IMR-90 (cell line): ENCODE results near the gene ZNF467. TPM values are rescaled to one million over a fixed set of nuclear protein-coding genes. Genes with fewer than 3 reads are reported as not detected.

Experiments used
- ATAC-seq: fragments of 200-7000 bp; cut with Tn5 transposase; 2 replicates; pipeline ENCODE4 v1.9.1; 2020; ENCODE audit warnings: low read depth, mild to moderate bottlenecking, moderate library complexity
- BruUV-seq: library from RNA; stranded (reverse); fragments of 400-500 nt; replicated peaks from 2 replicates; lab custom pipeline; 2021; lab: Mats Ljungman, UMichigan
- CTCF ChIA-PET: fragments of 300-600 bp; formaldehyde crosslinking; extraction: SDS; loops from one replicate; lab custom pipeline; 2021; ENCODE audit warnings: antibody characterized with exemption; lab: Yijun Ruan, JAX
- POLR2A ChIA-PET: fragments of 300-600 bp; sonication (Branson Sonifier 250); formaldehyde crosslinking; loops from one replicate; lab custom pipeline; 2022; ENCODE audit warnings: antibody characterized with exemption; ENCODE audit not compliant: unreplicated experiment; lab: Charles Lee
- DNase-seq: peaks from one replicate; pipeline ENCODE4 v3.0.0; 2013
- H2AFZ ChIP-seq: replicated peaks from 2 replicates; pipeline ENCODE3; 2013; ENCODE audit warnings: low read length, mild to moderate bottlenecking; ENCODE audit not compliant: poor library complexity
- H2AK5ac ChIP-seq: 2 replicates; pipeline ENCODE4 v1.6.1; 2013; ENCODE audit warnings: low read depth, low read length, inconsistent platforms
- H2AK9ac ChIP-seq: replicated peaks from 2 replicates; pipeline ENCODE3; 2013; ENCODE audit warnings: mild to moderate bottlenecking, low read depth, low read length, moderate library complexity; ENCODE audit not compliant: poor library complexity
- H2BK120ac ChIP-seq: 2 replicates; pipeline ENCODE4 v1.6.1; 2013; ENCODE audit warnings: low read depth, low read length, inconsistent platforms
- H2BK15ac ChIP-seq: 3 replicates; pipeline ENCODE4 v1.6.1; 2013; ENCODE audit warnings: low read depth, low read length, inconsistent platforms
- H2BK20ac ChIP-seq: 2 replicates; pipeline ENCODE4 v1.6.1; 2013; ENCODE audit warnings: low read depth, mild to moderate bottlenecking, inconsistent platforms, low read length, moderate library complexity
- H2BK5ac ChIP-seq: 2 replicates; pipeline ENCODE4 v1.6.1; 2013; ENCODE audit warnings: mild to moderate bottlenecking, low read depth, low read length, inconsistent platforms; ENCODE audit not compliant: poor library complexity, severe bottlenecking
- H3K14ac ChIP-seq: replicated peaks from 2 replicates; pipeline ENCODE4 v1.6.1; 2013; ENCODE audit warnings: low read depth, low read length, inconsistent platforms
- H3K18ac ChIP-seq: 2 replicates; pipeline ENCODE4 v1.6.1; 2013; ENCODE audit warnings: low read depth, low read length, control low read depth
- H3K23ac ChIP-seq: 2 replicates; pipeline ENCODE4 v1.6.1; 2013; ENCODE audit warnings: low read depth, low read length, inconsistent platforms
- H3K27ac ChIP-seq: 2 replicates; pipeline ENCODE4 v1.5.1; 2013; ENCODE audit warnings: mild to moderate bottlenecking, control low read depth, low read length; ENCODE audit not compliant: insufficient read depth
- H3K27me3 ChIP-seq: 2 replicates; pipeline ENCODE4 v1.6.1; 2013; ENCODE audit warnings: low read length; ENCODE audit not compliant: control insufficient read depth, insufficient read depth
- H3K36me3 ChIP-seq: 2 replicates; pipeline ENCODE4 v1.6.1; 2013; ENCODE audit warnings: low read length, mixed read lengths; ENCODE audit not compliant: control insufficient read depth, insufficient read depth
- H3K4ac ChIP-seq: 2 replicates; pipeline ENCODE4 v1.6.1; 2013; ENCODE audit warnings: low read depth, low read length, inconsistent platforms
- H3K4me1 ChIP-seq: 2 replicates; pipeline ENCODE4 v1.6.1; 2013; ENCODE audit warnings: low read length, mixed read lengths; ENCODE audit not compliant: control insufficient read depth, insufficient read depth
- H3K4me2 ChIP-seq: 2 replicates; pipeline ENCODE4 v1.6.1; 2013; ENCODE audit warnings: low read depth, mild to moderate bottlenecking, control low read depth, low read length, moderate library complexity
- H3K4me3 ChIP-seq: 2 replicates; pipeline ENCODE4 v1.5.1; 2013; ENCODE audit warnings: low read depth, mild to moderate bottlenecking, control low read depth, low read length, moderate library complexity; ENCODE audit not compliant: insufficient read depth
- H3K56ac ChIP-seq: 2 replicates; pipeline ENCODE4 v1.6.1; 2013; ENCODE audit warnings: low read length, inconsistent platforms; ENCODE audit not compliant: insufficient read depth; ENCODE audit errors: extremely low read depth
- H3K79me1 ChIP-seq, 2 experiments: 2 replicates each; pipeline ENCODE4 v1.6.1; 2013; ENCODE audit warnings: low read length in 2 of 2, inconsistent platforms in 1 of 2, low read depth in 1 of 2
- H3K9ac ChIP-seq: 2 replicates; pipeline ENCODE4 v1.6.1; 2013; ENCODE audit warnings: low read depth, low read length, control low read depth
- H3K9me1 ChIP-seq: 2 replicates; pipeline ENCODE4 v1.6.1; 2013; ENCODE audit warnings: low read length, inconsistent platforms; ENCODE audit not compliant: insufficient read depth
- H3K9me3 ChIP-seq: 2 replicates; pipeline ENCODE4 v1.6.1; 2013; ENCODE audit warnings: low read length; ENCODE audit not compliant: control insufficient read depth, insufficient read depth
- H4K20me1 ChIP-seq: 2 replicates; pipeline ENCODE4 v1.6.1; 2013; ENCODE audit warnings: low read length, inconsistent platforms; ENCODE audit not compliant: insufficient read depth
- H4K5ac ChIP-seq: 2 replicates; pipeline ENCODE4 v1.6.1; 2013; ENCODE audit warnings: mild to moderate bottlenecking, low read depth, low read length, control low read depth
- H4K8ac ChIP-seq, 2 experiments: 2 replicates each; pipeline ENCODE4 v1.6.1; 2013; ENCODE audit warnings: low read depth in 2 of 2, low read length in 2 of 2, control low read depth in 1 of 2, inconsistent platforms in 1 of 2
- H4K91ac ChIP-seq: 2 replicates; pipeline ENCODE4 v1.6.1; 2013; ENCODE audit warnings: low read depth, low read length, inconsistent platforms; ENCODE audit not compliant: insufficient read depth
- CHD1 ChIP-seq: IDR thresholded peaks from 2 replicates; pipeline ENCODE4 v1.6.1; 2012; ENCODE audit warnings: low read depth, low read length, improper control_type of control experiment
- FOS ChIP-seq: fragments of 150-350 bp; IDR thresholded peaks from 2 replicates; pipeline ENCODE4 v1.6.1; 2016; ENCODE audit warnings: low read depth, low read length
- MAZ ChIP-seq: IDR thresholded peaks from 2 replicates; pipeline ENCODE4 v1.6.1; 2012; ENCODE audit warnings: low read depth, mild to moderate bottlenecking, low read length, improper control_type of control experiment, moderate library complexity, borderline replicate concordance
- MXI1 ChIP-seq: IDR thresholded peaks from 2 replicates; pipeline ENCODE4 v1.6.1; 2012; ENCODE audit warnings: low read depth, mild to moderate bottlenecking, low read length, moderate library complexity, borderline replicate concordance
- NFE2L2 ChIP-seq: fragments of 150-350 bp; IDR thresholded peaks from 2 replicates; pipeline ENCODE4 v1.6.1; 2016; ENCODE audit warnings: low read depth, mild to moderate bottlenecking, low read length
- POLR2A ChIP-seq: IDR thresholded peaks from 2 replicates; pipeline ENCODE4 v1.6.1; 2012; ENCODE audit warnings: mild to moderate bottlenecking, low read depth, low read length
- RAD21 ChIP-seq: IDR thresholded peaks from 2 replicates; pipeline ENCODE4 v1.6.1; 2012; ENCODE audit warnings: low read length, improper control_type of control experiment
- RCOR1 ChIP-seq: IDR thresholded peaks from 2 replicates; pipeline ENCODE4 v1.6.1; 2012; ENCODE audit warnings: mild to moderate bottlenecking, low read length, improper control_type of control experiment; ENCODE audit not compliant: insufficient replicate concordance
- RFX5 ChIP-seq: IDR thresholded peaks from 2 replicates; pipeline ENCODE4 v1.8.0; 2012; ENCODE audit warnings: low read depth, mild to moderate bottlenecking, low read length, moderate library complexity
- SMC3 ChIP-seq: fragments of 150-350 bp; IDR thresholded peaks from 2 replicates; pipeline ENCODE4 v1.6.1; 2016; ENCODE audit warnings: low read depth, mild to moderate bottlenecking, antibody characterized with exemption, low read length, moderate library complexity
- USF2 ChIP-seq: fragments of 150-350 bp; IDR thresholded peaks from 2 replicates; pipeline ENCODE4 v1.6.1; 2017; ENCODE audit warnings: mild to moderate bottlenecking, antibody characterized with exemption, low read length, low read depth
- WGBS, 2 experiments: methylation state at CpG; one replicate each; pipeline versions ENCODE4 v1.1.5 to v1.1.7; 2013; ENCODE audit warnings: missing lambda C conversion rate in 2 of 2; ENCODE audit not compliant: insufficient read length in 1 of 2; ENCODE audit errors: extremely low coverage in 2 of 2; 5-methylcytosine and 5-hydroxymethylcytosine counted together
- dilution Hi-C: fragments of 300-500 bp; cut with HindIII; formaldehyde crosslinking; loops from one replicate; pipeline ENCODE4 v1.14.3; 2018; ENCODE audit warnings: low sequenced_read_pairs; ENCODE audit not compliant: unreplicated experiment
- in situ Hi-C: fragments of 300-500 bp; cut with MboI; formaldehyde crosslinking; loops from 3 replicates; pipeline ENCODE4 v1.14.3; 2019; ENCODE audit warnings: low sequenced_read_pairs, inconsistent platforms, mixed read lengths
- intact Hi-C: fragments of 100-400 bp; cut with micrococcal nuclease; formaldehyde crosslinking; loops from 2 replicates; pipeline ENCODE4 v1.10.0; 2022
- polyA plus RNA-seq, 3 experiments: library from polyadenylated mRNA; depleted of rRNA; stranded (reverse); fragments of >200 nt; gene quantifications; 2 replicates each; pipeline ENCODE4 v1.2.3, GENCODE V29; 2012; ENCODE audit warnings: low replicate concordance in 1 of 3
- total RNA-seq: library from RNA; depleted of rRNA; stranded (reverse); fragments of >200 nt; gene quantifications from 2 replicates; pipeline ENCODE4 v1.2.3, GENCODE V29; 2012

Gene ZNF467
- total and polyA plus RNA-seq, 2 of the 4 experiments (the other 2 are of a cell fraction) = 0.67 TPM; not detected in 1

- Histone ChIP-seq H4K5ac (no peak overlapping the region), H3K56ac (no peak overlapping the region), H3K4me2 (no peak overlapping the region), H2AK9ac (no peak overlapping the region), H3K9me1 (no peaks in the 10 kb centered on the region; the same call in 1 of the 2 replicates), H3K27me3 (peaks cover 12% of the 10 kb centered on the region; the same call in 1 of the 2 replicates), H2BK120ac (no peak overlapping the region), H2BK15ac (no peak overlapping the region), H3K9ac (no peak overlapping the region), H3K9me3 (no peaks in the 10 kb centered on the region; the same call in 1 of the 2 replicates), H2AFZ (no peak overlapping the region), H3K18ac (no peak overlapping the region), H2BK5ac (no peak overlapping the region), H3K23ac (no peak overlapping the region), H3K79me1 (no peaks in the 10 kb centered on the region), H2BK20ac (no peak overlapping the region), H3K36me3 (no peaks in the 10 kb centered on the region), H4K8ac (no peak overlapping the region), H4K20me1 (no peaks in the 10 kb centered on the region), H3K27ac (no peak overlapping the region), H3K4me1 (no peaks in the 10 kb centered on the region; the same call in 1 of the 2 replicates), H3K4me3 (no peak overlapping the region), H4K91ac (no peak overlapping the region), H2AK5ac (no peak overlapping the region), H3K4ac (no peak overlapping the region), H3K14ac (no peak overlapping the region)
- ChIA-PET CTCF (no interaction called here), POLR2A (no interaction called here)
- no peak for DNase-seq
- TF ChIP-seq RCOR1 = no peak
- no peak for TF ChIP-seq MAZ
- TF ChIP-seq SMC3 = no peak
- TF ChIP-seq USF2 = no peak
- no peak for TF ChIP-seq MXI1
- TF ChIP-seq CHD1 = no peak
- TF ChIP-seq RAD21 = no peak
- no peak for TF ChIP-seq NFE2L2
- TF ChIP-seq FOS = no peak
- TF ChIP-seq POLR2A = no peak
- no peak for TF ChIP-seq RFX5
- ATAC-seq = no peak
- dilution Hi-C loops = no loop called here
- in situ Hi-C loops = no loop called here
- WGBS, 2 experiments = 69% methylated on average over 13 of the region's 18 CpGs; no CpG with 5 or more reads in 1 of the 2 experiments
- no TSS peak for BruUV-seq
- intact Hi-C loops = no loop called here
These were observed 7.2 kb downstream of the ZNF467 start for GRCh38 chr7:149766135-149766675.
